Stimulated activated CD8-positive, alpha-beta memory T cell treated with anti-CD3 and anti-CD28 coated beads, Interleukin-12 subunit alpha, Interleukin-12 subunit beta, amount 100 ng/mL, for 4 hours (primary cell): ENCODE results near the gene RNU6-9.

Experiments
- DNase-seq: peaks from one replicate; pipeline ENCODE4 v3.0.0-alpha.2; 2020; ENCODE audit warnings: low read depth

Gene RNU6-9

GRCh38 chr19:899336-900042 lies 6.2 kb downstream of the RNU6-9 start:
- DNase-seq: no peak

- no peak for DNase-seq
These were observed 6.7 kb downstream of the RNU6-9 start for GRCh38 chr19:900043-900301.

- no peak for DNase-seq
These were observed 7.2 kb downstream of the RNU6-9 start for GRCh38 chr19:900302-901111.

GRCh38 chr19:901216-902092 lies 8.2 kb downstream of the RNU6-9 start:
- no peak for DNase-seq

- no peak for DNase-seq
These were observed 8.7 kb downstream of the RNU6-9 start for GRCh38 chr19:902093-902370.

- no peak for DNase-seq
These were observed 9.4 kb downstream of the RNU6-9 start for GRCh38 chr19:902446-903226.

- DNase-seq: no peak
These were observed 10.0 kb downstream of the RNU6-9 start for GRCh38 chr19:903266-903797.

- DNase-seq: no peak
These were observed 11.3 kb downstream of the RNU6-9 start for GRCh38 chr19:904545-904944.

- no peak for DNase-seq
These were observed 13.2 kb downstream of the RNU6-9 start for GRCh38 chr19:906480-906879.

GRCh38 chr19:907183-907853 lies 14.0 kb downstream of the RNU6-9 start:
- DNase-seq: no peak

- DNase-seq: no peak
These were observed 18.1 kb downstream of the RNU6-9 start for GRCh38 chr19:911197-912033.

- DNase-seq: no peak
These were observed 19.1 kb downstream of the RNU6-9 start for GRCh38 chr19:912181-913079.

GRCh38 chr19:913080-913748 lies 19.9 kb downstream of the RNU6-9 start, which contains the start of gene R3HDM4:
R3HDM4 (minus strand) TSS chr19:913219; CDS start chr19:913157, 62 bp downstream.
- DNase-seq: peak; percentile 82

- no peak for DNase-seq
These were observed 23.5 kb downstream of the RNU6-9 start for GRCh38 chr19:916645-917322.

GRCh38 chr19:917323-918151 lies 24.3 kb downstream of the RNU6-9 start, which contains the start of gene KISS1R:
KISS1R (plus strand) TSS chr19:917333; CDS start chr19:917503, 170 bp downstream.
- no peak for DNase-seq

GRCh38 chr19:918152-918437 lies 24.8 kb downstream of the RNU6-9 start:
- DNase-seq: no peak

- no peak for DNase-seq
These were observed 25.4 kb downstream of the RNU6-9 start for GRCh38 chr19:918481-919198.
